IMR-90 (cell line): Measurements from ENCODE around the gene HK3. TPM values are rescaled to one million over a fixed set of nuclear protein-coding genes. Genes with fewer than 3 reads are reported as not detected.

Experiments
- ATAC-seq: fragments of 200-7000 bp; cut with Tn5 transposase; 2 replicates; pipeline ENCODE4 v1.9.1; 2020; ENCODE audit warnings: low read depth, mild to moderate bottlenecking, moderate library complexity
- BruUV-seq: library from RNA; stranded (reverse); fragments of 400-500 nt; replicated peaks from 2 replicates; lab custom pipeline; 2021; lab: Mats Ljungman, UMichigan
- CTCF ChIA-PET: fragments of 300-600 bp; formaldehyde crosslinking; extraction: SDS; loops from one replicate; lab custom pipeline; 2021; ENCODE audit warnings: antibody characterized with exemption; lab: Yijun Ruan, JAX
- POLR2A ChIA-PET: fragments of 300-600 bp; sonication (Branson Sonifier 250); formaldehyde crosslinking; loops from one replicate; lab custom pipeline; 2022; ENCODE audit warnings: antibody characterized with exemption; ENCODE audit not compliant: unreplicated experiment; lab: Charles Lee
- DNase-seq: peaks from one replicate; pipeline ENCODE4 v3.0.0; 2013
- H2AFZ ChIP-seq: replicated peaks from 2 replicates; pipeline ENCODE3; 2013; ENCODE audit warnings: low read length, mild to moderate bottlenecking; ENCODE audit not compliant: poor library complexity
- H2AK5ac ChIP-seq: 2 replicates; pipeline ENCODE4 v1.6.1; 2013; ENCODE audit warnings: low read depth, low read length, inconsistent platforms
- H2AK9ac ChIP-seq: replicated peaks from 2 replicates; pipeline ENCODE3; 2013; ENCODE audit warnings: mild to moderate bottlenecking, low read depth, low read length, moderate library complexity; ENCODE audit not compliant: poor library complexity
- H2BK120ac ChIP-seq: 2 replicates; pipeline ENCODE4 v1.6.1; 2013; ENCODE audit warnings: low read depth, low read length, inconsistent platforms
- H2BK15ac ChIP-seq: 3 replicates; pipeline ENCODE4 v1.6.1; 2013; ENCODE audit warnings: low read depth, low read length, inconsistent platforms
- H2BK20ac ChIP-seq: 2 replicates; pipeline ENCODE4 v1.6.1; 2013; ENCODE audit warnings: low read depth, mild to moderate bottlenecking, inconsistent platforms, low read length, moderate library complexity
- H2BK5ac ChIP-seq: 2 replicates; pipeline ENCODE4 v1.6.1; 2013; ENCODE audit warnings: mild to moderate bottlenecking, low read depth, low read length, inconsistent platforms; ENCODE audit not compliant: poor library complexity, severe bottlenecking
- H3K14ac ChIP-seq: replicated peaks from 2 replicates; pipeline ENCODE4 v1.6.1; 2013; ENCODE audit warnings: low read depth, low read length, inconsistent platforms
- H3K18ac ChIP-seq: 2 replicates; pipeline ENCODE4 v1.6.1; 2013; ENCODE audit warnings: low read depth, low read length, control low read depth
- H3K23ac ChIP-seq: 2 replicates; pipeline ENCODE4 v1.6.1; 2013; ENCODE audit warnings: low read depth, low read length, inconsistent platforms
- H3K27ac ChIP-seq: 2 replicates; pipeline ENCODE4 v1.5.1; 2013; ENCODE audit warnings: mild to moderate bottlenecking, control low read depth, low read length; ENCODE audit not compliant: insufficient read depth
- H3K27me3 ChIP-seq: 2 replicates; pipeline ENCODE4 v1.6.1; 2013; ENCODE audit warnings: low read length; ENCODE audit not compliant: control insufficient read depth, insufficient read depth
- H3K36me3 ChIP-seq: 2 replicates; pipeline ENCODE4 v1.6.1; 2013; ENCODE audit warnings: low read length, mixed read lengths; ENCODE audit not compliant: control insufficient read depth, insufficient read depth
- H3K4ac ChIP-seq: 2 replicates; pipeline ENCODE4 v1.6.1; 2013; ENCODE audit warnings: low read depth, low read length, inconsistent platforms
- H3K4me1 ChIP-seq: 2 replicates; pipeline ENCODE4 v1.6.1; 2013; ENCODE audit warnings: low read length, mixed read lengths; ENCODE audit not compliant: control insufficient read depth, insufficient read depth
- H3K4me2 ChIP-seq: 2 replicates; pipeline ENCODE4 v1.6.1; 2013; ENCODE audit warnings: low read depth, mild to moderate bottlenecking, control low read depth, low read length, moderate library complexity
- H3K4me3 ChIP-seq: 2 replicates; pipeline ENCODE4 v1.5.1; 2013; ENCODE audit warnings: low read depth, mild to moderate bottlenecking, control low read depth, low read length, moderate library complexity; ENCODE audit not compliant: insufficient read depth
- H3K56ac ChIP-seq: 2 replicates; pipeline ENCODE4 v1.6.1; 2013; ENCODE audit warnings: low read length, inconsistent platforms; ENCODE audit not compliant: insufficient read depth; ENCODE audit errors: extremely low read depth
- H3K79me1 ChIP-seq, 2 experiments: 2 replicates each; pipeline ENCODE4 v1.6.1; 2013; ENCODE audit warnings: low read length in 2 of 2, inconsistent platforms in 1 of 2, low read depth in 1 of 2
- H3K9ac ChIP-seq: 2 replicates; pipeline ENCODE4 v1.6.1; 2013; ENCODE audit warnings: low read depth, low read length, control low read depth
- H3K9me1 ChIP-seq: 2 replicates; pipeline ENCODE4 v1.6.1; 2013; ENCODE audit warnings: low read length, inconsistent platforms; ENCODE audit not compliant: insufficient read depth
- H3K9me3 ChIP-seq: 2 replicates; pipeline ENCODE4 v1.6.1; 2013; ENCODE audit warnings: low read length; ENCODE audit not compliant: control insufficient read depth, insufficient read depth
- H4K20me1 ChIP-seq: 2 replicates; pipeline ENCODE4 v1.6.1; 2013; ENCODE audit warnings: low read length, inconsistent platforms; ENCODE audit not compliant: insufficient read depth
- H4K5ac ChIP-seq: 2 replicates; pipeline ENCODE4 v1.6.1; 2013; ENCODE audit warnings: mild to moderate bottlenecking, low read depth, low read length, control low read depth
- H4K8ac ChIP-seq, 2 experiments: 2 replicates each; pipeline ENCODE4 v1.6.1; 2013; ENCODE audit warnings: low read depth in 2 of 2, low read length in 2 of 2, control low read depth in 1 of 2, inconsistent platforms in 1 of 2
- H4K91ac ChIP-seq: 2 replicates; pipeline ENCODE4 v1.6.1; 2013; ENCODE audit warnings: low read depth, low read length, inconsistent platforms; ENCODE audit not compliant: insufficient read depth
- BHLHE40 ChIP-seq: fragments of 150-350 bp; IDR thresholded peaks from 2 replicates; pipeline ENCODE4 v1.6.1; 2016; ENCODE audit warnings: mild to moderate bottlenecking, low read depth, low read length
- CEBPB ChIP-seq: IDR thresholded peaks from 2 replicates; pipeline ENCODE4 v1.6.1; 2012; ENCODE audit warnings: low read depth, low read length, improper control_type of control experiment
- CHD1 ChIP-seq: IDR thresholded peaks from 2 replicates; pipeline ENCODE4 v1.6.1; 2012; ENCODE audit warnings: low read depth, low read length, improper control_type of control experiment
- CTCF ChIP-seq: conservative IDR thresholded peaks from 2 replicates; pipeline ENCODE4 v1.5.1; 2012; ENCODE audit warnings: mild to moderate bottlenecking, low read depth, low read length, improper control_type of control experiment
- ELK1 ChIP-seq: fragments of 150-350 bp; IDR thresholded peaks from 2 replicates; pipeline ENCODE4 v1.6.1; 2016; ENCODE audit warnings: low read depth, mild to moderate bottlenecking, low read length, moderate library complexity, borderline replicate concordance
- FOS ChIP-seq: fragments of 150-350 bp; IDR thresholded peaks from 2 replicates; pipeline ENCODE4 v1.6.1; 2016; ENCODE audit warnings: low read depth, low read length
- MAFK ChIP-seq: IDR thresholded peaks from 2 replicates; pipeline ENCODE4 v1.6.1; 2012; ENCODE audit warnings: low read depth, low read length, improper control_type of control experiment
- MAZ ChIP-seq: IDR thresholded peaks from 2 replicates; pipeline ENCODE4 v1.6.1; 2012; ENCODE audit warnings: low read depth, mild to moderate bottlenecking, low read length, improper control_type of control experiment, moderate library complexity, borderline replicate concordance
- MXI1 ChIP-seq: IDR thresholded peaks from 2 replicates; pipeline ENCODE4 v1.6.1; 2012; ENCODE audit warnings: low read depth, mild to moderate bottlenecking, low read length, moderate library complexity, borderline replicate concordance
- NFE2L2 ChIP-seq: fragments of 150-350 bp; IDR thresholded peaks from 2 replicates; pipeline ENCODE4 v1.6.1; 2016; ENCODE audit warnings: low read depth, mild to moderate bottlenecking, low read length
- POLR2A ChIP-seq: IDR thresholded peaks from 2 replicates; pipeline ENCODE4 v1.6.1; 2012; ENCODE audit warnings: mild to moderate bottlenecking, low read depth, low read length
- RAD21 ChIP-seq: IDR thresholded peaks from 2 replicates; pipeline ENCODE4 v1.6.1; 2012; ENCODE audit warnings: low read length, improper control_type of control experiment
- RCOR1 ChIP-seq: IDR thresholded peaks from 2 replicates; pipeline ENCODE4 v1.6.1; 2012; ENCODE audit warnings: mild to moderate bottlenecking, low read length, improper control_type of control experiment; ENCODE audit not compliant: insufficient replicate concordance
- RFX5 ChIP-seq: IDR thresholded peaks from 2 replicates; pipeline ENCODE4 v1.8.0; 2012; ENCODE audit warnings: low read depth, mild to moderate bottlenecking, low read length, moderate library complexity
- SMC3 ChIP-seq: fragments of 150-350 bp; IDR thresholded peaks from 2 replicates; pipeline ENCODE4 v1.6.1; 2016; ENCODE audit warnings: low read depth, mild to moderate bottlenecking, antibody characterized with exemption, low read length, moderate library complexity
- USF2 ChIP-seq: fragments of 150-350 bp; IDR thresholded peaks from 2 replicates; pipeline ENCODE4 v1.6.1; 2017; ENCODE audit warnings: mild to moderate bottlenecking, antibody characterized with exemption, low read length, low read depth
- WGBS, 2 experiments: methylation state at CpG; one replicate each; pipeline versions ENCODE4 v1.1.5 to v1.1.7; 2013; ENCODE audit warnings: missing lambda C conversion rate in 2 of 2; ENCODE audit not compliant: insufficient read length in 1 of 2; ENCODE audit errors: extremely low coverage in 2 of 2; 5-methylcytosine and 5-hydroxymethylcytosine counted together
- dilution Hi-C: fragments of 300-500 bp; cut with HindIII; formaldehyde crosslinking; loops from one replicate; pipeline ENCODE4 v1.14.3; 2018; ENCODE audit warnings: low sequenced_read_pairs; ENCODE audit not compliant: unreplicated experiment
- in situ Hi-C: fragments of 300-500 bp; cut with MboI; formaldehyde crosslinking; loops from 3 replicates; pipeline ENCODE4 v1.14.3; 2019; ENCODE audit warnings: low sequenced_read_pairs, inconsistent platforms, mixed read lengths
- intact Hi-C: fragments of 100-400 bp; cut with micrococcal nuclease; formaldehyde crosslinking; loops from 2 replicates; pipeline ENCODE4 v1.10.0; 2022
- polyA plus RNA-seq, 3 experiments: library from polyadenylated mRNA; depleted of rRNA; stranded (reverse); fragments of >200 nt; gene quantifications; 2 replicates each; pipeline ENCODE4 v1.2.3, GENCODE V29; 2012; ENCODE audit warnings: low replicate concordance in 1 of 3
- total RNA-seq: library from RNA; depleted of rRNA; stranded (reverse); fragments of >200 nt; gene quantifications from 2 replicates; pipeline ENCODE4 v1.2.3, GENCODE V29; 2012

HK3 gene
- total and polyA plus RNA-seq, 2 of the 4 experiments (the other 2 are of a cell fraction): not detected

GRCh38 chr5:176859916-176860315, 39.2 kb downstream of the HK3 start:
- DNase-seq (no peak), ATAC-seq (no peak)
- Histone ChIP-seq H3K4me2 (no peak overlapping the region), H3K23ac (no peak overlapping the region), H3K27ac (no peak overlapping the region), H3K56ac (no peak overlapping the region), H3K9ac (no peak overlapping the region), H4K5ac (no peak overlapping the region), H4K8ac (no peak overlapping the region), H3K4me3 (no peak overlapping the region), H2BK120ac (no peak overlapping the region), H3K9me3 (no peaks in the 10 kb centered on the region), H3K36me3 (no peaks in the 10 kb centered on the region), H3K4me1 (no peaks in the 10 kb centered on the region), H2BK15ac (no peak overlapping the region), H3K18ac (no peak overlapping the region), H3K79me1 (no peaks in the 10 kb centered on the region), H4K20me1 (no peaks in the 10 kb centered on the region), H3K9me1 (no peaks in the 10 kb centered on the region), H2AFZ (no peak overlapping the region), H3K27me3 (peaks cover 58% of the 10 kb centered on the region), H3K14ac (no peak overlapping the region), H2AK5ac (no peak overlapping the region), H2BK5ac (no peak overlapping the region), H4K91ac (no peak overlapping the region), H3K4ac (no peak overlapping the region), H2AK9ac (no peak overlapping the region), H2BK20ac (no peak overlapping the region)
- no TSS peak for BruUV-seq
- CTCF ChIA-PET: no interaction called here
- in situ Hi-C loops (no loop called here), intact Hi-C loops (no loop called here), dilution Hi-C loops (no loop called here)
- POLR2A ChIA-PET: no interaction called here
- no CpG with 5 or more reads among the region's 10 CpGs for WGBS, 2 experiments
- TF ChIP-seq CTCF (no peak), MXI1 (no peak), POLR2A (no peak), CHD1 (no peak), ELK1 (no peak), SMC3 (no peak), RFX5 (no peak), RCOR1 (no peak), USF2 (no peak), MAZ (no peak), BHLHE40 (no peak), RAD21 (no peak), MAFK (no peak), CEBPB (no peak), NFE2L2 (no peak), FOS (no peak)
